ENCODE results near the gene NCAPG2. TPM values are rescaled to one million over a fixed set of nuclear protein-coding genes. Genes with fewer than 3 reads are reported as not detected.
"Not testable (repeated sequence)": the region's sequence is repeated elsewhere in the genome, so short reads cannot be mapped to it uniquely, and the experiment has no call there.

NCAPG2 gene
- total RNA-seq, 8 experiments from 2014 or later, result 1.0 to 31.6 (median 4.2) TPM

DNA sequence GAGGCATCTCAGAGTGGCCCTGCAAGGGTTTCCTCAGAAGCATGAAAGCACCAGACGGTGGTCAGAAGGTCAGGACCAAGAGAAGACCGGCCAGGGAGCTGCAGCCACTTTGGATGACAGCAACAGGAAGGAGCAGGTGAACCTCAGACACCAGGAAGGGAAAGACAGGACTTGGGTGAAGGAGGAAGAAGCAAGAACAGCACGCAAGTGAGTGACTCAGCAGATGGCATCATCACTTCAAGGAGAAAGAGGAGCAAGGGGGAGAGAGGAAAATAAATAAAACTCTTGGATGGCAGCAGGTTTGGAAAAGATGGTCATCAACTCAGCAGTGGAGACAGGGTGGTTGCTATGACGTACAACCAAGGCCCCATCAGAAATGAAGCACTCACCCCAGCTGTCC, 31.6 kb downstream of the NCAPG2 start:
- no peak for ATAC-seq (replicated peaks in 6 of 8)
- WGBS, 10 experiments, result 71 to 100% (median 86%) methylated on average over 1 to 3 of the region's 4 CpGs; no CpG with 5 or more reads in 3 of the 10 experiments
- Histone ChIP-seq H3K4me3 (no peak overlapping the region), H3K4me1 (replicated peaks in 1 of 2) (no peaks in the 10 kb centered on the region), H3K27ac (no peak overlapping the region)
- in situ Hi-C loops (cut with MboI; ENCODE audit: low pct_unique_long_range_greater_than_20kb in 2 of 9, low sequenced_read_pairs in 9 of 9, unreplicated experiment in 9 of 9), result no loop called here

DNA sequence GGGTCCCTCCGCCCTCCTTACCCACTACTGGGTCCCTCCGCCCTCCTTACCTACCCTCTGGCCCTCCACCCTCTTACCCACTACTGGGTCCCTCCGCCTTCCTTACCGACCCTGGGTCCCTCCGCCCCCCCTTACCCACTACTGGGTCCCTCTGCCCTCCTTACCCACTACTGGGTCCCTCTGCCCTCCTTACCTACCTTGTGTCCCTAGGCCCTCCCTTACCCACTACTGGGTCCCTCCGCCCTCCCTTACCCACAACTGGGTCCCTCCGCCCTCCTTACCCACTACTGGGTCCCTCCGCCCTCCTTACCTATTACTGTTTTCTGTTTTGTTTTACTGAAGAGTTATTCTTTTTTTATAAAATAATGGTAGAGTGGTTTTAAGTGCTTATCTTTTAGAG, 36.5 kb downstream of the NCAPG2 start:
- ATAC-seq (replicated peaks in 6 of 8); H3K4me1 ChIP-seq (replicated peaks in 1 of 2); in situ Hi-C loops (cut with MboI; ENCODE audit: low pct_unique_long_range_greater_than_20kb in 2 of 9, low sequenced_read_pairs in 9 of 9, unreplicated experiment in 9 of 9); H3K4me3 ChIP-seq; H3K27ac ChIP-seq: not testable (repeated sequence)
- no CpG with 5 or more reads among the region's 8 CpGs for WGBS, 10 experiments

DNA sequence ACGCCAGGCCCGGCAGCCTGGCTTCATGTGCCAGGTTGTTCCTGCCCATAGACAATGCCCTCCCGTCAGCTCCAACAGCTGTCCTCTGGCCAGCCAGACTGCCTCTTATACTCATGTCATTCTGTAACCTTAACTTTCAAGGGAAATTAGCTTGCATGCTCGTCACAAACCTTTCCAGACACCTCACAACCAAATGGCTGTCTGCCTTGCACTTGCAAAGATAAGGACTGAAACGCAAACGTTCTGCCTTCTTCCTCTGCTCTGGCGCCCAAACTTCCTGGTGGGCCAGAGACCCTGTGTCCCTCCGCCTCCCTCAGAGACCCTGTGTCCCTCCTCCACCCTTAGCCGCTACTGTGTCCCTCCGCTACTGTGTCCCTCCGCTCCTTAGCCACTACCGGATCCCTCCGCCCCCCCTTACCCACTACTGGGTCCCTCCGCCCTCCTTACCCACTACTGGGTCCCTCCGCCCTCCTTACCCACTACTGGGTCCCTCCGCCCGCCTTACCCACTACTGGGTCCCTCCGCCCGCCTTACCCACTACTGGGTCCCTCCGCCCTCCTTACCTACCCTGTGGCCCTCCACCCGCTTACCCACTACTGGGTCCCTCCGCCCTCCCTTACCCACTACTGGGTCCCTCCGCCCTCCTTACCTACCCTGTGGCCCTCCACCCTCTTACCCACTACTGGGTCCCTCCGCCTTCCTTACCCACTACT, 37.5 kb downstream of the NCAPG2 start:
- ATAC-seq (replicated peaks in 6 of 8); H3K27ac ChIP-seq; in situ Hi-C loops (cut with MboI; ENCODE audit: low pct_unique_long_range_greater_than_20kb in 2 of 9, low sequenced_read_pairs in 9 of 9, unreplicated experiment in 9 of 9); H3K4me1 ChIP-seq (replicated peaks in 1 of 2); H3K4me3 ChIP-seq: not testable (repeated sequence)
- WGBS, 10 experiments, result 80 to 100% methylated on average over 1 to 2 of the region's 24 CpGs; no CpG with 5 or more reads in 8 of the 10 experiments

DNA sequence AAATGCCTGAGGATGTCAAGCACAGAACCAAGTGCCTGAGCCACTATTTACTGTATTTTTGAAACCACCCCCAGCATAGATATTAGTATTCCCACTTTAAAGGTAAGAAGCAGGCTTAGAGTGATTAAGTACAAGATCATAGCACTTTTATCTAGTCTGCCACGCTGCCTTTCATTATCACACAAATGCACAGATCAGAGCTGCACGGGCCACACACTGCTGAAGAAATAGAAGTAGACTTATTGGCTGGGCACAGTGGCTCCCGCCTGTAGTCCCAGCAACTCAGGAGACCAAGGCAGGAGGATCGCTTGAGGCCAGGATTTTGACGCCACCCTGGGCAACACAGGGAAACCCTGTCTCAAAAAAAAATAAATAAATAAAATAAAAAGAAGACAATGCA, 38.2 kb downstream of the NCAPG2 start:
- 80 to 100% (median 100%) methylated on average over 1 to 4 of the region's 5 CpGs; no CpG with 5 or more reads in 3 of the 10 experiments for WGBS, 10 experiments
- Histone ChIP-seq H3K4me1 (replicated peaks in 1 of 2) (no peaks in the 10 kb centered on the region), H3K4me3 (no peak overlapping the region), H3K27ac (no peak overlapping the region)
- in situ Hi-C loops (cut with MboI; ENCODE audit: low pct_unique_long_range_greater_than_20kb in 2 of 9, low sequenced_read_pairs in 9 of 9, unreplicated experiment in 9 of 9), result no loop called here
- ATAC-seq (replicated peaks in 6 of 8), result no peak

DNA sequence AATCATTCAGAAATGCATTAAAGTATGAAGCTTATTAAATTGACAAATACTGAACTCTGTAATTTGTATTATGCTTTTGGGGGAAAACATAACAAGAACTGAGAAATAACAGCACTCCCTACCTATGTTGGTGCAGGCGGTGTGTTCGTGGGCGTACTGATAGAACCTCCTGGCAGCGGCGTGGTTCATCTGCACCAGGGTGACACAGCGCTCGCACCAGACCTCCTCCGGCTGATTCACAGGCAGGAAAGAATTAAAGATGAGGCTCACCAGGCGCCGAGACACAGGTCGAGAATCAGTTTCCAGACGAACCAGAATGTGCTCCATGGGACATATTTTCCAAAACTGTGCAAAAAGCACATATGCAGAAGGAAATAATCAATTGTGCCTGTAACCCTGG, 40.2 kb downstream of the NCAPG2 start:
- 67 to 97% (median 93%) methylated on average over 1 to 12 of the region's 12 CpGs for WGBS, 10 experiments
- ATAC-seq (replicated peaks in 6 of 8), result no peak
- H3K4me1 ChIP-seq (replicated peaks in 1 of 2), result no peaks in the 10 kb centered on the region
- H3K27ac ChIP-seq, result no peak overlapping the region
- H3K4me3 ChIP-seq, result no peak overlapping the region
- in situ Hi-C loops (cut with MboI; ENCODE audit: low pct_unique_long_range_greater_than_20kb in 2 of 9, low sequenced_read_pairs in 9 of 9, unreplicated experiment in 9 of 9), result no loop called here

DNA sequence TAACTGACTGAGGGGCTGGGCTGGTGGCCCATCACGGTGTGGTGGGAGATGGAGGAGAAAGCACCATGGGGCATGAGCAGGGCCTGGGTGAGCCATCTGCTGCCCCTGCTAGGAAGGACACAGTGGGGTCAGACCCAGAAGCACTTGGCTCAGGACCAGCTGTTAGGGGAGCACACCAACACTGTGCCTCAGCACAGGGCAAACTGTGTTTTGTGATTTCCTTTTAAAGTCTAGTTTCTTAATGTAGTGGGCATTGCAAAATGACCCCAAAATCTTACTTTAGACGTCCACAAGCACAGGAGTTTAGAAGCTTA, 41.2 kb downstream of the NCAPG2 start:
- Histone ChIP-seq H3K4me3 (no peak overlapping the region), H3K4me1 (replicated peaks in 1 of 2) (no peaks in the 10 kb centered on the region), H3K27ac (no peak overlapping the region)
- no peak for ATAC-seq (replicated peaks in 6 of 8)
- 57 to 100% (median 88%) methylated on average over 1 to 2 of the region's 2 CpGs; no CpG with 5 or more reads in 2 of the 10 experiments for WGBS, 10 experiments
- in situ Hi-C loops (cut with MboI; ENCODE audit: low pct_unique_long_range_greater_than_20kb in 2 of 9, low sequenced_read_pairs in 9 of 9, unreplicated experiment in 9 of 9), result no loop called here

DNA sequence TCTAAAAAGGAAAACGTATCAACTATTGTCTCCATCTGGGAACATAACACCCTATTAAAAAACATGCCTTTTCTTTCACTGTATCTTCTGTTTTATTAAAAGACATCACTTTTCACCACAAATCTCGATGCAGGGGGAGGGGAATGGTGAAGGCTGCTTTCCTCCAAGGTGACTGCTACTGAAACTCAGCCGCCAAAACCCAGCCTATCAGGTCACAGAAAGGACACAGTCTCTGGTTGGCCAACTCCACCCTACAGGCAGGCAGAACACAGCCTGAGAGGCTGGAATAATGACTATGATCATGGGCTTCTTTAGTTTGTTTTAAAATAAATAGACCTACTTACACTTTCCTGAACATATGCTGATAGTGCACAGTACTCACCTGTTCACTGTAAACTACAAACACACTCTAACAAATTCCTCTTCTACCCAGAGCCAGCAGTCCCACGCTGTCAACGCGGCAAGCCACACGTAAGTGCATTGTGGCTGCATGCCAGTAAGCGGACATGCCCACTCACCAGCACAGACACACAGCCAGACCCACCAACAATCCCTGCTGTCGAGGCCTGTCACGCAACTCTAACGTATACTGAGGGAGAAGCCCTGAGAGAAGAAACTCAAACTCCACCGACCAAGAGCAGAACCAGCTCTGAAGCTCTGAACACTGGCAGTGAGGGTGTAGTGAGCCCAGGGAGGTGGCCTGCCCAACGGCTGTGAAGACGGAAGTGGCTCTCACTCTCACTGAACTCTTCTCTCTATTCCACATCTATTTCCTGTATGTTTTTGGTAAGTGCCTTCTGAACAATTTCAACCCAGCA, 41.8 kb downstream of the NCAPG2 start:
- WGBS, 10 experiments, result 65 to 100% (median 85%) methylated on average over 1 to 10 of the region's 14 CpGs
- Histone ChIP-seq H3K4me1 (replicated peaks in 1 of 2) (peaks cover 0 to 3% of the 10 kb centered on the region in 2 donors), H3K27ac (no peak overlapping the region), H3K4me3 (no peak overlapping the region)
- no peak for ATAC-seq (replicated peaks in 6 of 8)
- in situ Hi-C loops (cut with MboI; ENCODE audit: low pct_unique_long_range_greater_than_20kb in 2 of 9, low sequenced_read_pairs in 9 of 9, unreplicated experiment in 9 of 9), result no loop called here

DNA sequence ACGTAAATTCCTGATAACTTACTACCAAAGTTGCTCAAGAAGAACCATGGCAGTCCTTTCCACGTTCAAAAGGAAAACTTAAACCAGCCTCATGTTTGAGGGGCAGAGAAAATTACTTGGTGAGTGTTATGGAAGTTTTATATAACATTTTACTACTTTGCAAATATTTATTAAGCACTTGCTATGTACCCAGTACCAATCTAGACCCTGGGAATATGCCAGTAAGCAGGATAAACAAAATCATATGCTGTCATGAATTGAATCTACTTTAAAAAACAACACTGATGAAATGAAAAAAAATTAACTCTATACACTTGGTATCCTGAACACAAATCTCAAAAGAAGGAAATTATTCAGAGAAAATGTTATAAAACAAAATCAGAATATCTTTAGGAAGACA, 46.1 kb downstream of the NCAPG2 start:
- peaks cover 0 to 3% of the 10 kb centered on the region in 2 donors for H3K4me1 ChIP-seq (replicated peaks in 1 of 2)
- WGBS, 10 experiments, result 29 to 86% (median 67%) methylated on average over 1 to 2 of the region's 2 CpGs; no CpG with 5 or more reads in 1 of the 10 experiments
- H3K27ac ChIP-seq, result no peak overlapping the region
- no peak for ATAC-seq (replicated peaks in 6 of 8)
- no peak overlapping the region for H3K4me3 ChIP-seq
- in situ Hi-C loops (cut with MboI; ENCODE audit: low pct_unique_long_range_greater_than_20kb in 2 of 9, low sequenced_read_pairs in 9 of 9, unreplicated experiment in 9 of 9), result no loop called here

DNA sequence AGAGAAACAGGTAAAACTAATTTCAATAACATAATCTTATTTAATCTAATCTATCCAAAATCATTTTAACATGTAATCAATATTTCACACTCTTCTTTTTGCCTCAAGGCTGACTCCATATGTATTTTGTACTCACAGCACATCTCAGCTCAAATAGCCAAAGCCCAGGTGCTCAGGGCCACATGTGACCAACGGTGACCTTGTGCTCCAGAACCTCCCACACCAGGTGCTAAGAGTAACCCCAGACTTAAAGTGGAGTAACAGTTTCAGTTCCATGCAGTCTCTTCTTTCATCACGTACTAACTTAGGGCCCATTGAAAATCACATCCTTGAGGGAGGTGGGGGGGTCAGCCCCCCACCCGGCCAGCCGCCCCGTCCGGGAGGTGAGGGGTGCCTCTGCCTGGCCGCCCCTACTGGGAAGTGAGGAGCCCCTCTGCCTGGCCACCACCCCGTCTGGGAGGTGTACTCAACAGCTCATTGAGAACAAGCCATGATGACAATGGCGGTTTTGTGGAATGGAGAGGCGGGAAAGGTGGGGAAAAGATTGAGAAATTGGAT, 47.3 kb downstream of the NCAPG2 start:
- in situ Hi-C loops (cut with MboI; ENCODE audit: low pct_unique_long_range_greater_than_20kb in 2 of 9, low sequenced_read_pairs in 9 of 9, unreplicated experiment in 9 of 9), result no loop called here
- Histone ChIP-seq H3K27ac (no peak overlapping the region), H3K4me3 (no peak overlapping the region), H3K4me1 (replicated peaks in 1 of 2) (peaks cover 0 to 3% of the 10 kb centered on the region in 2 donors)
- WGBS, 10 experiments, result 83% methylated on average over 1 of the region's 10 CpGs; no CpG with 5 or more reads in 9 of the 10 experiments
- ATAC-seq (replicated peaks in 6 of 8), result no peak

DNA sequence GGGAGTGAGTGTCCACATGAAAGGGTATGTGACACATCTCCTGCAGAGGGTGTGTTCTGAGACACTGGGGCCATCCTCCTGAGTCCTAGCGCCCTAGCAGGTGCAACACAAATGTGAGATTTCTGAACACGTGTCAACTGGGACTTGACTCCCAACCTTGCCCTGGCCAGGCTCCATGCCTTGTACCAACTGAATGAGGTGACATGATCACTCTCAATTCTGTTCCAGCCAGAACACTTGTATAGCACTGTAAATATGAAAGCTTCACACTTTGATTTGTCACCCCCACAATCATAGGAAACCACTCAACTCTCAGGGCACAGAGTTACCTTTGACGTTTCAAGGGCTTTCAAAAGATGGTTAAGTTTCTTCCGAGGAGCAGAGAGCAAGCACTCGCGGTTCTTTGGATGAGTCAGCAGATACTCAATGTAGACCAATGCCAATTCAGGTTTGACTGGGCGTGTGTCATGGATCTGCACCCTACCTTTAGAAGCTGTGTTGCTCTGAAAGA, 48.6 kb downstream of the NCAPG2 start:
- no peak for ATAC-seq (replicated peaks in 6 of 8)
- Histone ChIP-seq H3K27ac (no peak overlapping the region), H3K4me3 (no peak overlapping the region), H3K4me1 (replicated peaks in 1 of 2) (peaks cover 0 to 3% of the 10 kb centered on the region in 2 donors)
- in situ Hi-C loops (cut with MboI; ENCODE audit: low pct_unique_long_range_greater_than_20kb in 2 of 9, low sequenced_read_pairs in 9 of 9, unreplicated experiment in 9 of 9), result no loop called here
- WGBS, 10 experiments, result 77 to 100% (median 94%) methylated on average over 1 to 5 of the region's 7 CpGs; no CpG with 5 or more reads in 4 of the 10 experiments

DNA sequence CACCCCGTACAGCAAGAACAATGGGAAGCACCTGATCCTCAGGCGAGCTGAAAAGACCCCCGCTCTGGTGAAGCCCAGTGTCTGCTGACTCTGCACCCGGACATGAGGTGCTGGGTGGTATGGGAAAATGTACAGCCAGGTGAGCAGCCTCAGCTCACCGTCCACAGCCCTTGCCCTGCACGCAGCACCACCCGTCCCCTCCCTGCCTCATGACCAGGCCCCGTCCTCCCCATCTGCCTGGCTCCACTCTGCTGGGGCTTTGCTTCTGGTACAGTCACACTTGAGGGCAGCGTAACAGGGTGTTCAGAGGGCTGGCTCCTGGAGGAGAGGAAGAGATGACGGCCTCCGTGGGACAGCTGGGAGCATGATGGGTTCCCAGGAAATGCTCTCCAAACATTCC, 49.1 kb downstream of the NCAPG2 start:
- in situ Hi-C loops (cut with MboI; ENCODE audit: low pct_unique_long_range_greater_than_20kb in 2 of 9, low sequenced_read_pairs in 9 of 9, unreplicated experiment in 9 of 9), result no loop called here

DNA sequence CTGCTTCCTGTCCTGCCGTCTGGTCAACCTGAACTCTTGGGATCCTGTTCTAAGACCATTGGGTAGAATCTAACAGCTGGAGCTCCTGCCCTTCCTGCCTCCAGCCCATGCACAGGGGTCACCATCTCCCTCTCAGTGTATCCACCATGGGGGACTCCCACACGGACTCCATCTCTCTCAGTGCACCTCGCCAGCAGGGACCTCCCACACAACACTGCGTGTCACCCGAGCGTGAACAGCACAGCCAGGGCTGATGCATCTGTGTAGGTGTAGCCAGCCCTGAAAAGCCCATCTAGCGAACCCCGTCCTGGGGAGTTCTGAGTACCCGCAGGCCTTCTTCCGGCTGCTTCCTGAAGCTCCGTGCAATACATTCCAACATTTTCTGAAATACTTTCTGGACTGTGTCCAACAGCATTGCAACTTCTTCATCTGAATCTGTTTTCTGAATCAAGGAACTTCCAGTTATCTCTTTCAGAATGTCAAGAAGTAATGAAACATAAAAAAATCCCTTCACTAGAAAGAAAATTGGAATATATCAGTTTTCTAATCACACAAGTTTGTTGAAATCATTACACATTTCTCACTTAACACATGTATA, 52.5 kb downstream of the NCAPG2 start:
- in situ Hi-C loops (cut with MboI; ENCODE audit: low pct_unique_long_range_greater_than_20kb in 2 of 9, low sequenced_read_pairs in 9 of 9, unreplicated experiment in 9 of 9), result no loop called here
- WGBS, 10 experiments, result 80 to 100% (median 91%) methylated on average over 1 to 10 of the region's 11 CpGs; no CpG with 5 or more reads in 2 of the 10 experiments
- H3K4me1 ChIP-seq (replicated peaks in 1 of 2), result no peaks in the 10 kb centered on the region
- H3K4me3 ChIP-seq, result no peak overlapping the region
- ATAC-seq (replicated peaks in 6 of 8), result no peak
- H3K27ac ChIP-seq, result no peak overlapping the region

More for the DNA sequence above, 49.1 kb downstream of the NCAPG2 start:
- H3K4me3 ChIP-seq, result no peak overlapping the region
- peaks cover 0 to 3% of the 10 kb centered on the region in 2 donors for H3K4me1 ChIP-seq (replicated peaks in 1 of 2)
- WGBS, 10 experiments, result 80 to 100% (median 100%) methylated on average over 2 to 3 of the region's 11 CpGs; no CpG with 5 or more reads in 7 of the 10 experiments
- no peak overlapping the region for H3K27ac ChIP-seq
- ATAC-seq (replicated peaks in 6 of 8), result no peak

DNA sequence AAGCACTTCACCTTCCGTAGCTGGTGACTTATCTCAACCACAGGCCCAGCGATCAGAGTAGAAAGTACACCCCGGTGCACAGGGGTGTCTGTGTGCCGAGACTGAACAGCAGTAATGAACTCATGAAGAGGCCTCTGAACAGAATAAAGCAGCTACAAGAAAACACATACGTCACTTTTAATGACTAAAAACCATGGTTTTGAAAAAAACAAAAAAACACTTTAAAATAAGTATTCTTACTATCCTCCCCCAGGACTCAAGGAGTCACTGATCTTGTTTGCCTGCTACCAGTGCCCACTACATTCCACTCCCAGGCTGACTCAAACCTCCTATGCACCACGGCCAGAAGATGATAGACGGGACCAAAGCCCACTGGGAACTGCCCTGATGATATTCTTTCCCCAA, 53.8 kb downstream of the NCAPG2 start:
- no peak for ATAC-seq (replicated peaks in 6 of 8)
- 0 to 100% (median 81%) methylated on average over 1 to 5 of the region's 7 CpGs; no CpG with 5 or more reads in 1 of the 10 experiments for WGBS, 10 experiments
- Histone ChIP-seq H3K4me1 (replicated peaks in 1 of 2) (no peaks in the 10 kb centered on the region), H3K27ac (no peak overlapping the region), H3K4me3 (no peak overlapping the region)
- in situ Hi-C loops (cut with MboI; ENCODE audit: low pct_unique_long_range_greater_than_20kb in 2 of 9, low sequenced_read_pairs in 9 of 9, unreplicated experiment in 9 of 9), result no loop called here
